ENCODE measurements around the gene RASA1. TPM values are rescaled to one million over a fixed set of nuclear protein-coding genes. Genes with fewer than 3 reads are reported as not detected.
"Not testable (repeated sequence)": the region's sequence is repeated elsewhere in the genome, so short reads cannot be mapped to it uniquely, and the experiment has no call there.

Gene RASA1
- polyA plus RNA-seq, 6 donors from 2014 or later = 7.6 to 14.3 (median 7.8) TPM

DNA sequence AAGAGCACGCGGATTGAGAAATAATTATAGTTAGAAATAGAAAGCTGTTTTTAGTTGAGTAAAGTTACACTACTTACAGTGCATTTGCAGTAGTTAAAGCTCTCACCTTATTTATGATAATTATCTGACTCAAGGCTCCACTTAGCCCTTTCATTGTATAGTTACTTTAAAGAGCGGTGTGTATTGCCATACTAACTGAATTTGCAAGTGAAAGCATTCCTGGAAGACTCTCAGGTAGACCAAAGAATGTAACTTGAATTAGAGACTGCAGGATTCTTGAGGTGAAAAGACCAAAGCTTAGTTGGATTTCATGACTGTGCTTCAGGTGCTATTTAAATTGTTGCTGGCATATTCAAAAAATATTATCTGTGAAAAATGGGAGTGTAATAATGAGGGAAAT, 4.2 kb upstream of the RASA1 start:
- H3K36me3 Mint-ChIP-seq = no peaks in the 10 kb centered on the region
- H3K4me3 Mint-ChIP-seq = peak overlapping the region in 1 of 8 donors; percentile 39
- H3K9me3 Mint-ChIP-seq = no peaks in the 10 kb centered on the region
- H3K27me3 Mint-ChIP-seq = no peaks in the 10 kb centered on the region
- H3K27ac Mint-ChIP-seq = peak overlapping the region in 1 of 6 donors; percentile 38
- peaks cover 5 to 32% (median 10%) of the 10 kb centered on the region in 3 donors for H3K4me1 Mint-ChIP-seq
- no peak for DNase-seq
- no peak for ATAC-seq (ENCODE audit: low read depth in 2 of 2)

GRCh38 chr5:87266914-87267573, 639 bp upstream of the RASA1 start:
- no peaks in the 10 kb centered on the region for H3K36me3 Mint-ChIP-seq
- DNase-seq = no peak

DNA sequence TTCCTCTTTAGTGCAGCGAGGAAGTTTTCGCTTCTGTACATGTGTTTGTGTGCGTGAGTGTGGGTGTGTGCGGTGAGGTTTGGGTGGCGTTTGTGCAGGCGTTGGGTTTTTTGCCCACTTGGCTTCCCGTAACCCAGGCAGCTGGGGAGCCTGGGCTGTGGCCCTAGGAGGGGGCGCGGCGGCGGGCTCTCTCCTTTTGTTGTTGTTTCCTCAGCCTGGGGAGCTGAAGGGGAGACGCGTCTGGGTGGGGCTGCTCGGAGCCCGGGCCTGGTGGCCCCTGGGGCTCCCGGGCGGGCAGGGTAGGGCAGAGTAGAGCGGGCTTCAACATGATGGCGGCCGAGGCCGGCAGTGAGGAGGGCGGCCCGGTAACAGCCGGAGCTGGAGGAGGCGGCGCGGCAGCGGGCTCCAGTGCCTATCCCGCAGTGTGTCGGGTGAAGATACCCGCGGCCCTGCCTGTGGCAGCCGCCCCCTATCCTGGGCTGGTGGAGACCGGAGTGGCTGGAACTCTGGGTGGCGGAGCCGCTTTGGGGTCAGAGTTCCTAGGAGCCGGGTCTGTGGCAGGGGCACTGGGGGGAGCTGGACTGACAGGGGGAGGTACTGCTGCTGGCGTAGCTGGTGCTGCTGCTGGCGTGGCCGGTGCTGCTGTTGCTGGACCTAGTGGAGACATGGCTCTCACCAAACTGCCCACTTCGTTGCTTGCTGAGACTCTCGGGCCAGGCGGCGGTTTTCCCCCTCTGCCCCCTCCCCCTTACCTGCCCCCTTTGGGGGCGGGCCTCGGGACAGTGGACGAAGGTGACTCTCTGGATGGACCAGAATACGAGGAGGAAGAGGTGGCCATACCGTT, 665 bp downstream of the RASA1 start:
- peak; percentile 82 for DNase-seq
- peak overlapping the region; percentile 88 to 98 (median 95) for H3K27ac Mint-ChIP-seq
- no peaks in the 10 kb centered on the region for H3K9me3 Mint-ChIP-seq
- peak; percentile 69 to 74 for ATAC-seq (ENCODE audit: low read depth in 2 of 2)
- H3K27me3 Mint-ChIP-seq = no peaks in the 10 kb centered on the region
- peak overlapping the region; percentile 95 to 100 (median 98) for H3K4me3 Mint-ChIP-seq
- H3K4me1 Mint-ChIP-seq = peaks cover 17 to 42% (median 39%) of the 10 kb centered on the region in 3 donors
- no peaks in the 10 kb centered on the region for H3K36me3 Mint-ChIP-seq

More at GRCh38 chr5:87266914-87267573, 639 bp upstream of the RASA1 start:
- Mint-ChIP-seq H3K27ac (peak overlapping the region; percentile 75 to 95 (median 88)), H3K27me3 (no peaks in the 10 kb centered on the region), H3K4me3 (peak overlapping the region; percentile 95 to 100 (median 98)), H3K9me3 (no peaks in the 10 kb centered on the region), H3K4me1 (peaks cover 17 to 40% (median 39%) of the 10 kb centered on the region in 3 donors)
- no peak for ATAC-seq (ENCODE audit: low read depth in 2 of 2)

DNA sequence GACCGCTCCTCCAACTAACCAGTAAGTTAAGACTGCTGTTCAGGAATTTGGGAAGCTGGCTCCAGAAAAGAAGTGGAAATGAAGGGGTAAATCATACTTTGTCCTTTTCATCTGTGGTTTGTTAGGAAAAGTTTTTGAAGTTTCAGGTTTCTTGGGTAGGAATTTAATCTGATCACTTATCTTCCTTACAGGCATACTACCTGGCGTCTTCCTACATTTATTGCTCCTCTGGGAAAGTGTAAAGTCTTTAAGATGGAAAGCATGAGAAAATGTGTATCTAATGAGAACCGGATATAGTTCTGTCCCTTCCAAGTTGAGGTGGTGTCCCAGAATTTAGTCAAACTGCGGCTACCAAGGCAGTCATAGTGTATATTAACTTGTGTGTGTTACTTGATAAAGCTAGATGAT, 1.3 kb downstream of the RASA1 start:
- peak overlapping the region in 5 of 6 donors; percentile 41 to 97 (median 90) for H3K27ac Mint-ChIP-seq
- peak overlapping the region; percentile 95 to 100 (median 98) for H3K4me3 Mint-ChIP-seq
- ATAC-seq (ENCODE audit: low read depth in 2 of 2) (no peak), DNase-seq (no peak)
- H3K9me3 Mint-ChIP-seq = no peaks in the 10 kb centered on the region
- H3K36me3 Mint-ChIP-seq = no peaks in the 10 kb centered on the region
- no peaks in the 10 kb centered on the region for H3K27me3 Mint-ChIP-seq
- peaks cover 17 to 49% (median 44%) of the 10 kb centered on the region in 3 donors for H3K4me1 Mint-ChIP-seq

- Mint-ChIP-seq H3K27ac (peak overlapping the region in 2 of 6 donors; percentile 28 to 60), H3K4me3 (peak overlapping the region in 3 of 8 donors; percentile 32 to 68 (median 44)), H3K4me1 (peaks cover 24 to 66% (median 56%) of the 10 kb centered on the region in 3 donors)
- not testable (repeated sequence) for H3K9me3 Mint-ChIP-seq; DNase-seq; ATAC-seq (ENCODE audit: low read depth in 2 of 2); H3K27me3 Mint-ChIP-seq; H3K36me3 Mint-ChIP-seq
Measured at GRCh38 chr5:87270888-87271287, 3.2 kb downstream of the RASA1 start.

GRCh38 chr5:87276655-87277054, 9.0 kb downstream of the RASA1 start:
- H3K36me3 Mint-ChIP-seq = peaks cover 0 to 21% of the 10 kb centered on the region in 2 donors
- peak overlapping the region in 5 of 6 donors; percentile 0 to 90 (median 19) for H3K27ac Mint-ChIP-seq
- no peaks in the 10 kb centered on the region for H3K9me3 Mint-ChIP-seq
- ATAC-seq (ENCODE audit: low read depth in 2 of 2) (no peak), DNase-seq (no peak)
- no peak overlapping the region for H3K4me3 Mint-ChIP-seq
- no peaks in the 10 kb centered on the region for H3K27me3 Mint-ChIP-seq
- peaks cover 23 to 71% (median 55%) of the 10 kb centered on the region in 3 donors for H3K4me1 Mint-ChIP-seq

DNA sequence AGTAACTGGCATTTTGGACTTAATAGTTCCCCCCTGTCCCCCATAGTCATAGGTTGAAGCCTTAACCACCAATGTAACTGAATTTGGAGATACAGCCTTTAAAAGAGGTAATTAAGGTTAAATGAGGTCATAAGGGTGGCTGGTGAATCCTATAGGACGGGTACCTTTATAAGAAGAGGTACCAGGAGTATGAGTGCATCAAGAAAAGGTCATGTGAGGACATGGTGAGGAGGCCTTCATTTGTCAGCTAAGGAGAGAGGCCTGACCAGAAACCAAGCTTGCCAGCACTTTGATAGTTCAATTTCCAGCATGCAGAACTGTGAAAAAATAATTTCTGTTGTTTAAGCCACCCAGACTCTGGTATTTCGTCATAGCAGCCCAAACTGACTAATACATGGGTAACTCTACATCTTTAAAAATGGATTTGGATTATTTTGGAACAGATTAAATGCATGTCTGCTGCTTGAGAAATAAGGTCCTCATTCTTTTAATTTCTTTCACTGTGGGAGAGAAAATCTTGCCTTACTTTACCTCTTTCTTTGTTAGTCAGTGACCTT, 9.7 kb downstream of the RASA1 start:
- H3K9me3 Mint-ChIP-seq = no peaks in the 10 kb centered on the region
- H3K4me1 Mint-ChIP-seq = peaks cover 26 to 73% (median 62%) of the 10 kb centered on the region in 3 donors
- ATAC-seq (ENCODE audit: low read depth in 2 of 2) (no peak), DNase-seq (no peak)
- H3K36me3 Mint-ChIP-seq = peaks cover 0 to 28% of the 10 kb centered on the region in 2 donors
- H3K27me3 Mint-ChIP-seq = no peaks in the 10 kb centered on the region
- peak overlapping the region in 5 of 6 donors; percentile 3 to 57 (median 39) for H3K27ac Mint-ChIP-seq
- no peak overlapping the region for H3K4me3 Mint-ChIP-seq

- Mint-ChIP-seq H3K27ac (peak overlapping the region in 2 of 6 donors; percentile 39 to 69), H3K36me3 (peaks cover 0 to 29% of the 10 kb centered on the region in 2 donors), H3K4me1 (peaks cover 33 to 75% (median 72%) of the 10 kb centered on the region in 3 donors), H3K27me3 (no peaks in the 10 kb centered on the region), H3K9me3 (no peaks in the 10 kb centered on the region), H3K4me3 (peak overlapping the region in 1 of 8 donors; percentile 59)
- DNase-seq (no peak), ATAC-seq (ENCODE audit: low read depth in 2 of 2) (no peak)
Measured at GRCh38 chr5:87278590-87279100, 11.0 kb downstream of the RASA1 start.

DNA sequence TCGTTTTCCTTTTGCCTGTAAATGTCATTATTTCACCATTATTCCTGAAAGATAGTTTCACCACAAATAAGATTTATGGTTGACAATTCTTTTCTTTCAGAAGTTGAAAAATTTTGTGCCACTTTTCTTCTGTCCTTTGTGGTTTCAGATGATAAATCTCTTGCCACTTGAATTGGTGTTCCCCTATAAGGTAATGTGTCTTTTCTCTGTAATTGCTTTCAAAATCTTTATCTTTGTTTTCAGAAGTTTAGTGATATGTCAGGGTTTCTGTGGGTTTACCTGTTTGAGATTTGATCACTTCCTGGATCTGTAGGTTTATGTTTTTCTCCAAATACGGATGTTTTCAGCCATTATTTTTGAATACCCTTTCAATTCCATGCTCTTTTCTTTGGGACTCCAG, 14.6 kb downstream of the RASA1 start:
- Mint-ChIP-seq H3K9me3 (no peaks in the 10 kb centered on the region), H3K4me1 (peaks cover 24 to 56% (median 52%) of the 10 kb centered on the region in 3 donors), H3K27me3 (no peaks in the 10 kb centered on the region), H3K36me3 (peaks cover 8 to 29% of the 10 kb centered on the region in 2 donors), H3K27ac (peak overlapping the region in 5 of 6 donors; percentile 29 to 95 (median 66)), H3K4me3 (peak overlapping the region in 1 of 8 donors; percentile 6)
- ATAC-seq (ENCODE audit: low read depth in 2 of 2) (no peak), DNase-seq (no peak)

DNA sequence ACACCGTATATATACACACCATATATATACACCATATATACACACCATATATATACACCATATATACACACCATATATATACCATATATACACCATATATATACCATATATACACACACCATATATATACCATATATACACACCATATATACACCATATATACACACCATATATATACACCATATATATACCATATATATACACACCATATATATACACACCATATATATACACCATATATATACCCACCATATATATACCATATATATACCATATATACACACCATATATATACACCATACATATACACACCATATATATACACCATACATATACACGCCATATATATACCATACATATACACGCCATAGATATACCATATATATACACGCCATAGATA, 19.6 kb downstream of the RASA1 start:
- H3K27me3 Mint-ChIP-seq; H3K27ac Mint-ChIP-seq; DNase-seq; H3K4me3 Mint-ChIP-seq; ATAC-seq (ENCODE audit: low read depth in 2 of 2): not testable (repeated sequence)
- peaks cover 0 to 12% (median 4%) of the 10 kb centered on the region in 7 donors for H3K9me3 Mint-ChIP-seq
- H3K36me3 Mint-ChIP-seq = peaks cover 15 to 18% of the 10 kb centered on the region in 2 donors
- peaks cover 29 to 50% (median 40%) of the 10 kb centered on the region in 3 donors for H3K4me1 Mint-ChIP-seq

DNA sequence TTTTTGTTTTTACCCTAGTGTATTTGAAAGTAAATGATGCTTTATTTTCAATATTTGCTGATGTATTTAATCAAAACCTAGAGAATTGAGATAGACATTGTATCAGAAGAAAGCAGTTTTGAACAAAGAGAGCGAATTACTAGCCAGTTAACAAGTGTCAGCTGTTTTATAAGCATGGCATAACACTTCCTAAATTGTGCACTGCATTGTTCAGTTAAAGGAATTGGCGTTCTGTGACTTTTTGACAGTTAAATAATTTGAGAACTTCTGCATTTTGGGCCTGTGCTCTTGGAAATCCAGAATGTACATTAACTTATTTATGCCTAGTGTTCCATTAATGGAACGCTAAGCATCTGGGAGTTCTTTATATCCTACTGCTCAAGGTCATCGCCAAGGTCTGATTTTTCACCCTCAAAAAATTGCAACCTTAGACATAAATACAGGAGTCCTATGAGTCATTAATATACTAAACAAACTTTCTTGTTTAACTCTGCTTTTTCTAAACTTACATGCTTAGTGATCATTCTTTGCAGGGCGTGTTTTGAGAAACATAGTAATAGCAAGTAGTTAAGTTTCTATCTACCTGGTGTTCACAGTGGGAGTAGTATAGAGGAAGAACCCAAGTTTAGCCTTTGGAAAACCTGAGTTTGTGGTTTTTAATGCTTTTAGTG, 31.1 kb downstream of the RASA1 start:
- peaks cover 0 to 8% of the 10 kb centered on the region in 2 donors for H3K36me3 Mint-ChIP-seq
- DNase-seq = no peak
- no peaks in the 10 kb centered on the region for H3K27me3 Mint-ChIP-seq
- peak; percentile 42 to 45 for ATAC-seq (ENCODE audit: low read depth in 2 of 2)
- H3K9me3 Mint-ChIP-seq = peaks cover 0 to 5% (median 0%) of the 10 kb centered on the region in 7 donors
- peak overlapping the region in 1 of 8 donors; percentile 44 for H3K4me3 Mint-ChIP-seq
- H3K4me1 Mint-ChIP-seq = peaks cover 52 to 82% (median 53%) of the 10 kb centered on the region in 3 donors
- peak overlapping the region in 2 of 6 donors; percentile 38 to 73 for H3K27ac Mint-ChIP-seq

GRCh38 chr5:87300176-87300575, 32.5 kb downstream of the RASA1 start:
- Mint-ChIP-seq H3K4me1 (peaks cover 40 to 76% (median 45%) of the 10 kb centered on the region in 3 donors), H3K4me3 (no peak overlapping the region), H3K27me3 (no peaks in the 10 kb centered on the region), H3K36me3 (peaks cover 3 to 17% of the 10 kb centered on the region in 2 donors), H3K9me3 (peaks cover 0 to 5% (median 0%) of the 10 kb centered on the region in 7 donors), H3K27ac (peak overlapping the region in 4 of 6 donors; percentile 65 to 94 (median 74))
- DNase-seq (no peak), ATAC-seq (ENCODE audit: low read depth in 2 of 2) (no peak)
